Measurements from ENCODE around the gene DACH1.

The DACH1 gene

GRCh38 chr13:71820699-71821098, 46.3 kb downstream of the DACH1 start:
- Histone ChIP-seq H3K27ac (ENCODE audit: low read length) (no peak overlapping the region), H3K9me3 (ENCODE audit: control insufficient read depth in 1 of 2, low read length in 2 of 2) (no peaks in the 10 kb centered on the region), H3K36me3 (ENCODE audit: control insufficient read depth in 1 of 2, insufficient read depth in 2 of 2, low read length in 2 of 2) (no peaks in the 10 kb centered on the region), H3K4me3 (ENCODE audit: low read depth in 1 of 2, low read length in 2 of 2) (no peak overlapping the region), H3K27me3 (ENCODE audit: low read depth, low read length) (no peaks in the 10 kb centered on the region), H3K4me1 (ENCODE audit: control insufficient read depth in 1 of 2, insufficient read depth in 2 of 2, low read length in 2 of 2) (no peaks in the 10 kb centered on the region)

- Histone ChIP-seq H3K27ac (ENCODE audit: low read length) (no peak overlapping the region), H3K4me3 (ENCODE audit: low read depth in 1 of 2, low read length in 2 of 2) (no peak overlapping the region), H3K9me3 (ENCODE audit: control insufficient read depth in 1 of 2, low read length in 2 of 2) (no peaks in the 10 kb centered on the region), H3K27me3 (ENCODE audit: low read depth, low read length) (no peaks in the 10 kb centered on the region), H3K36me3 (ENCODE audit: control insufficient read depth in 1 of 2, insufficient read depth in 2 of 2, low read length in 2 of 2) (no peaks in the 10 kb centered on the region), H3K4me1 (ENCODE audit: control insufficient read depth in 1 of 2, insufficient read depth in 2 of 2, low read length in 2 of 2) (no peaks in the 10 kb centered on the region)
Measured at GRCh38 chr13:71817335-71817734, 49.7 kb downstream of the DACH1 start.

GRCh38 chr13:71814806-71815360, 52.1 kb downstream of the DACH1 start:
- H3K36me3 ChIP-seq (ENCODE audit: control insufficient read depth in 1 of 2, insufficient read depth in 2 of 2, low read length in 2 of 2): no peaks in the 10 kb centered on the region
- no peak overlapping the region for H3K4me3 ChIP-seq (ENCODE audit: low read depth in 1 of 2, low read length in 2 of 2)
- H3K27me3 ChIP-seq (ENCODE audit: low read depth, low read length): no peaks in the 10 kb centered on the region
- no peak overlapping the region for H3K27ac ChIP-seq (ENCODE audit: low read length)
- H3K4me1 ChIP-seq (ENCODE audit: control insufficient read depth in 1 of 2, insufficient read depth in 2 of 2, low read length in 2 of 2): no peaks in the 10 kb centered on the region
- no peaks in the 10 kb centered on the region for H3K9me3 ChIP-seq (ENCODE audit: control insufficient read depth in 1 of 2, low read length in 2 of 2)

- H3K27ac ChIP-seq (ENCODE audit: low read length): no peak overlapping the region
- H3K4me1 ChIP-seq (ENCODE audit: control insufficient read depth in 1 of 2, insufficient read depth in 2 of 2, low read length in 2 of 2): no peaks in the 10 kb centered on the region
- H3K36me3 ChIP-seq (ENCODE audit: control insufficient read depth in 1 of 2, insufficient read depth in 2 of 2, low read length in 2 of 2): no peaks in the 10 kb centered on the region
- H3K9me3 ChIP-seq (ENCODE audit: control insufficient read depth in 1 of 2, low read length in 2 of 2): no peaks in the 10 kb centered on the region
- no peak overlapping the region for H3K4me3 ChIP-seq (ENCODE audit: low read depth in 1 of 2, low read length in 2 of 2)
- H3K27me3 ChIP-seq (ENCODE audit: low read depth, low read length): no peaks in the 10 kb centered on the region
Measured at GRCh38 chr13:71813187-71813586, 53.8 kb downstream of the DACH1 start.

- H3K27ac ChIP-seq (ENCODE audit: low read length): no peak overlapping the region
- H3K36me3 ChIP-seq (ENCODE audit: control insufficient read depth in 1 of 2, insufficient read depth in 2 of 2, low read length in 2 of 2): no peaks in the 10 kb centered on the region
Measured at GRCh38 chr13:71811344-71811743, 55.7 kb downstream of the DACH1 start.

GRCh38 chr13:71808708-71809107, 58.3 kb downstream of the DACH1 start:
- Histone ChIP-seq H3K9me3 (ENCODE audit: control insufficient read depth in 1 of 2, low read length in 2 of 2) (no peaks in the 10 kb centered on the region), H3K27me3 (ENCODE audit: low read depth, low read length) (no peaks in the 10 kb centered on the region), H3K36me3 (ENCODE audit: control insufficient read depth in 1 of 2, insufficient read depth in 2 of 2, low read length in 2 of 2) (no peaks in the 10 kb centered on the region), H3K4me3 (ENCODE audit: low read depth in 1 of 2, low read length in 2 of 2) (no peak overlapping the region), H3K27ac (ENCODE audit: low read length) (no peak overlapping the region), H3K4me1 (ENCODE audit: control insufficient read depth in 1 of 2, insufficient read depth in 2 of 2, low read length in 2 of 2) (no peaks in the 10 kb centered on the region)

More at GRCh38 chr13:71811344-71811743, 55.7 kb downstream of the DACH1 start:
- Histone ChIP-seq H3K9me3 (ENCODE audit: control insufficient read depth in 1 of 2, low read length in 2 of 2) (no peaks in the 10 kb centered on the region), H3K4me3 (ENCODE audit: low read depth in 1 of 2, low read length in 2 of 2) (no peak overlapping the region), H3K4me1 (ENCODE audit: control insufficient read depth in 1 of 2, insufficient read depth in 2 of 2, low read length in 2 of 2) (no peaks in the 10 kb centered on the region), H3K27me3 (ENCODE audit: low read depth, low read length) (no peaks in the 10 kb centered on the region)

- Histone ChIP-seq H3K4me3 (ENCODE audit: low read depth in 1 of 2, low read length in 2 of 2) (no peak overlapping the region), H3K36me3 (ENCODE audit: control insufficient read depth in 1 of 2, insufficient read depth in 2 of 2, low read length in 2 of 2) (no peaks in the 10 kb centered on the region), H3K27me3 (ENCODE audit: low read depth, low read length) (no peaks in the 10 kb centered on the region), H3K9me3 (ENCODE audit: control insufficient read depth in 1 of 2, low read length in 2 of 2) (no peaks in the 10 kb centered on the region), H3K4me1 (ENCODE audit: control insufficient read depth in 1 of 2, insufficient read depth in 2 of 2, low read length in 2 of 2) (no peaks in the 10 kb centered on the region), H3K27ac (ENCODE audit: low read length) (no peak overlapping the region)
Measured at GRCh38 chr13:71806886-71807285, 60.1 kb downstream of the DACH1 start.

GRCh38 chr13:71803066-71803465, 63.9 kb downstream of the DACH1 start:
- Histone ChIP-seq H3K4me3 (ENCODE audit: low read depth in 1 of 2, low read length in 2 of 2) (no peak overlapping the region), H3K27ac (ENCODE audit: low read length) (no peak overlapping the region), H3K27me3 (ENCODE audit: low read depth, low read length) (no peaks in the 10 kb centered on the region), H3K9me3 (ENCODE audit: control insufficient read depth in 1 of 2, low read length in 2 of 2) (no peaks in the 10 kb centered on the region), H3K36me3 (ENCODE audit: control insufficient read depth in 1 of 2, insufficient read depth in 2 of 2, low read length in 2 of 2) (no peaks in the 10 kb centered on the region), H3K4me1 (ENCODE audit: control insufficient read depth in 1 of 2, insufficient read depth in 2 of 2, low read length in 2 of 2) (no peaks in the 10 kb centered on the region)

- H3K36me3 ChIP-seq (ENCODE audit: control insufficient read depth in 1 of 2, insufficient read depth in 2 of 2, low read length in 2 of 2): no peaks in the 10 kb centered on the region
- H3K27me3 ChIP-seq (ENCODE audit: low read depth, low read length): no peaks in the 10 kb centered on the region
- no peaks in the 10 kb centered on the region for H3K9me3 ChIP-seq (ENCODE audit: control insufficient read depth in 1 of 2, low read length in 2 of 2)
- H3K4me3 ChIP-seq (ENCODE audit: low read depth in 1 of 2, low read length in 2 of 2): no peak overlapping the region
- H3K4me1 ChIP-seq (ENCODE audit: control insufficient read depth in 1 of 2, insufficient read depth in 2 of 2, low read length in 2 of 2): no peaks in the 10 kb centered on the region
- no peak overlapping the region for H3K27ac ChIP-seq (ENCODE audit: low read length)
Measured at GRCh38 chr13:71801781-71802180, 65.2 kb downstream of the DACH1 start.

GRCh38 chr13:71801165-71801760, 65.7 kb downstream of the DACH1 start:
- no peaks in the 10 kb centered on the region for H3K4me1 ChIP-seq (ENCODE audit: control insufficient read depth in 1 of 2, insufficient read depth in 2 of 2, low read length in 2 of 2)
- no peaks in the 10 kb centered on the region for H3K27me3 ChIP-seq (ENCODE audit: low read depth, low read length)
- no peak overlapping the region for H3K27ac ChIP-seq (ENCODE audit: low read length)
- no peak overlapping the region for H3K4me3 ChIP-seq (ENCODE audit: low read depth in 1 of 2, low read length in 2 of 2)
- no peaks in the 10 kb centered on the region for H3K36me3 ChIP-seq (ENCODE audit: control insufficient read depth in 1 of 2, insufficient read depth in 2 of 2, low read length in 2 of 2)
- no peaks in the 10 kb centered on the region for H3K9me3 ChIP-seq (ENCODE audit: control insufficient read depth in 1 of 2, low read length in 2 of 2)

- Histone ChIP-seq H3K9me3 (ENCODE audit: control insufficient read depth in 1 of 2, low read length in 2 of 2) (no peaks in the 10 kb centered on the region), H3K27ac (ENCODE audit: low read length) (no peak overlapping the region), H3K36me3 (ENCODE audit: control insufficient read depth in 1 of 2, insufficient read depth in 2 of 2, low read length in 2 of 2) (no peaks in the 10 kb centered on the region), H3K27me3 (ENCODE audit: low read depth, low read length) (no peaks in the 10 kb centered on the region), H3K4me1 (ENCODE audit: control insufficient read depth in 1 of 2, insufficient read depth in 2 of 2, low read length in 2 of 2) (no peaks in the 10 kb centered on the region), H3K4me3 (ENCODE audit: low read depth in 1 of 2, low read length in 2 of 2) (no peak overlapping the region)
Measured at GRCh38 chr13:71799324-71799723, 67.7 kb downstream of the DACH1 start.

- no peaks in the 10 kb centered on the region for H3K9me3 ChIP-seq (ENCODE audit: control insufficient read depth in 1 of 2, low read length in 2 of 2)
- H3K36me3 ChIP-seq (ENCODE audit: control insufficient read depth in 1 of 2, insufficient read depth in 2 of 2, low read length in 2 of 2): no peaks in the 10 kb centered on the region
- H3K4me1 ChIP-seq (ENCODE audit: control insufficient read depth in 1 of 2, insufficient read depth in 2 of 2, low read length in 2 of 2): no peaks in the 10 kb centered on the region
- no peak overlapping the region for H3K4me3 ChIP-seq (ENCODE audit: low read depth in 1 of 2, low read length in 2 of 2)
- H3K27me3 ChIP-seq (ENCODE audit: low read depth, low read length): no peaks in the 10 kb centered on the region
- H3K27ac ChIP-seq (ENCODE audit: low read length): no peak overlapping the region
Measured at GRCh38 chr13:71798707-71799106, 68.3 kb downstream of the DACH1 start.

All from muscle layer of duodenum (tissue), 2 donors.